Chondrocyte (in vitro differentiated cells): ENCODE measurements around the gene AFF1. TPM values are rescaled to one million over a fixed set of nuclear protein-coding genes. Genes with fewer than 3 reads are reported as not detected.
"Not testable (repeated sequence)": the region's sequence is repeated elsewhere in the genome, so short reads cannot be mapped to it uniquely, and the experiment has no call there.

Experiments used
- DNase-seq: peaks from one replicate; pipeline ENCODE4 v3.0.0; 2021; ENCODE audit warnings: mixed read lengths, low spot score
- H3K27ac Mint-ChIP-seq: one replicate; pipeline ENCODE4 v1.8.0; 2021; ENCODE audit warnings: mild to moderate bottlenecking, moderate library complexity, mixed read lengths; ENCODE audit not compliant: unreplicated experiment
- H3K27me3 Mint-ChIP-seq: 2 replicates; pipeline ENCODE4 v1.8.0; 2021; ENCODE audit warnings: low read depth, mixed read lengths
- H3K36me3 Mint-ChIP-seq: 2 replicates; pipeline ENCODE4 v1.8.0; 2021; ENCODE audit warnings: low read depth, mixed read lengths
- H3K4me1 Mint-ChIP-seq: 2 replicates; pipeline ENCODE4 v1.8.0; 2021; ENCODE audit warnings: low read depth, mild to moderate bottlenecking, mixed read lengths
- H3K4me3 Mint-ChIP-seq: one replicate; pipeline ENCODE4 v1.8.0; 2021; ENCODE audit warnings: mild to moderate bottlenecking, moderate library complexity, mixed read lengths; ENCODE audit not compliant: unreplicated experiment
- H3K9me3 Mint-ChIP-seq: 2 replicates; pipeline ENCODE4 v1.8.0; 2021; ENCODE audit warnings: low read depth, mixed read lengths
- CTCF ChIP-seq: fragments of 200-600 bp; sonication (generic); IDR thresholded peaks from 2 replicates; pipeline ENCODE4 v1.5.0; 2021; ENCODE audit warnings: antibody characterized with exemption, mild to moderate bottlenecking, moderate library complexity
- total RNA-seq: library from RNA; stranded (reverse); gene quantifications from 3 replicates; pipeline ENCODE4 v1.2.1, GENCODE V29; 2021

AFF1 gene
- total RNA-seq, 1 donor from 2014 or later = 25.9 TPM

- Mint-ChIP-seq H3K4me1 (peaks cover 78% of the 10 kb centered on the region), H3K36me3 (no peaks in the 10 kb centered on the region), H3K27me3 (no peaks in the 10 kb centered on the region), H3K27ac (peak overlapping the region; percentile 51), H3K9me3 (peaks cover 4% of the 10 kb centered on the region), H3K4me3 (no peak overlapping the region)
- no peak for DNase-seq
- TF ChIP-seq CTCF = no peak
Measured at GRCh38 chr4:87012265-87012953, 77.6 kb downstream of the AFF1 start.

- not testable (repeated sequence) for H3K27me3 Mint-ChIP-seq, DNase-seq, H3K4me3 Mint-ChIP-seq, H3K9me3 Mint-ChIP-seq, H3K36me3 Mint-ChIP-seq
- Mint-ChIP-seq H3K4me1 (peaks cover 80% of the 10 kb centered on the region), H3K27ac (peak overlapping the region; percentile 51)
Measured at GRCh38 chr4:87012954-87013308, 78.1 kb downstream of the AFF1 start.

GRCh38 chr4:87014284-87014782, 79.5 kb downstream of the AFF1 start:
- peak overlapping the region; percentile 86 for H3K27ac Mint-ChIP-seq
- H3K27me3 Mint-ChIP-seq = no peaks in the 10 kb centered on the region
- no peak for DNase-seq
- no peaks in the 10 kb centered on the region for H3K36me3 Mint-ChIP-seq
- peaks cover 76% of the 10 kb centered on the region for H3K4me1 Mint-ChIP-seq
- TF ChIP-seq CTCF = no peak
- peaks cover 4% of the 10 kb centered on the region for H3K9me3 Mint-ChIP-seq
- peak overlapping the region; percentile 38 for H3K4me3 Mint-ChIP-seq

- H3K9me3 Mint-ChIP-seq = peaks cover 4% of the 10 kb centered on the region
- no peak for DNase-seq
- H3K36me3 Mint-ChIP-seq = no peaks in the 10 kb centered on the region
- H3K4me1 Mint-ChIP-seq = peaks cover 75% of the 10 kb centered on the region
- TF ChIP-seq CTCF = no peak
- H3K4me3 Mint-ChIP-seq = no peak overlapping the region
- H3K27me3 Mint-ChIP-seq = no peaks in the 10 kb centered on the region
- H3K27ac Mint-ChIP-seq = peak overlapping the region; percentile 86
Measured at GRCh38 chr4:87015416-87015815, 80.6 kb downstream of the AFF1 start.

- no peaks in the 10 kb centered on the region for H3K36me3 Mint-ChIP-seq
- no peaks in the 10 kb centered on the region for H3K9me3 Mint-ChIP-seq
- peaks cover 57% of the 10 kb centered on the region for H3K4me1 Mint-ChIP-seq
- no peak for TF ChIP-seq CTCF
- H3K4me3 Mint-ChIP-seq = no peak overlapping the region
- no peak for DNase-seq
- no peaks in the 10 kb centered on the region for H3K27me3 Mint-ChIP-seq
- H3K27ac Mint-ChIP-seq = peak overlapping the region; percentile 42
Measured at GRCh38 chr4:87017580-87018342, 83.0 kb downstream of the AFF1 start.
